GM15510 (cell line): Measurements from ENCODE around the gene TATDN2.

ENCODE experiments used
- POLR2A ChIP-seq: IDR thresholded peaks from 3 replicates; pipeline ENCODE4 v1.6.1; 2011; ENCODE audit warnings: borderline replicate concordance; ENCODE audit not compliant: insufficient read length; ENCODE audit errors: extremely low read depth

Gene TATDN2

GRCh38 chr3:10249833-10250232 lies 1.6 kb downstream of the TATDN2 start:
- TF ChIP-seq POLR2A, result no peak

GRCh38 chr3:10251006-10251405 lies 2.7 kb downstream of the TATDN2 start:
- no peak for TF ChIP-seq POLR2A

- no peak for TF ChIP-seq POLR2A
Measured at GRCh38 chr3:10253731-10254130, 5.5 kb downstream of the TATDN2 start.

- no peak for TF ChIP-seq POLR2A
Measured at GRCh38 chr3:10255835-10256234, 7.6 kb downstream of the TATDN2 start.

- TF ChIP-seq POLR2A, result no peak
Measured at GRCh38 chr3:10259036-10259435, 10.8 kb downstream of the TATDN2 start.

- TF ChIP-seq POLR2A, result no peak
Measured at GRCh38 chr3:10259798-10260197, 11.5 kb downstream of the TATDN2 start.

GRCh38 chr3:10260211-10260701 lies 12.0 kb downstream of the TATDN2 start:
- TF ChIP-seq POLR2A, result no peak

GRCh38 chr3:10262027-10262426 lies 13.8 kb downstream of the TATDN2 start:
- TF ChIP-seq POLR2A, result no peak

GRCh38 chr3:10263646-10264363 lies 15.5 kb downstream of the TATDN2 start:
- TF ChIP-seq POLR2A, result no peak

- TF ChIP-seq POLR2A, result no peak
Measured at GRCh38 chr3:10265833-10266232, 17.6 kb downstream of the TATDN2 start.

- TF ChIP-seq POLR2A, result no peak
Measured at GRCh38 chr3:10268116-10268515, 19.9 kb downstream of the TATDN2 start.

- no peak for TF ChIP-seq POLR2A
Measured at GRCh38 chr3:10268930-10269329, 20.7 kb downstream of the TATDN2 start.

GRCh38 chr3:10269443-10269842 lies 21.2 kb downstream of the TATDN2 start:
- no peak for TF ChIP-seq POLR2A

- TF ChIP-seq POLR2A, result no peak
Measured at GRCh38 chr3:10272977-10273376, 24.7 kb downstream of the TATDN2 start.

GRCh38 chr3:10273702-10274305 lies 25.5 kb downstream of the TATDN2 start:
- TF ChIP-seq POLR2A, result no peak

GRCh38 chr3:10274601-10275000 lies 26.3 kb downstream of the TATDN2 start:
- TF ChIP-seq POLR2A, result no peak
